ENCODE results near the gene RAB2B. TPM values are rescaled to one million over a fixed set of nuclear protein-coding genes. Genes with fewer than 3 reads are reported as not detected.

The RAB2B gene
- total RNA-seq, 3 donors from 2014 or later (not counting 1 experiment from before 2014, with no cell fraction given): 43.3 to 64.7 (median 50.9) TPM

- Mint-ChIP-seq H3K27ac (peak overlapping the region; percentile 4 to 57), H3K27me3 (ENCODE audit: low read depth in 2 of 2) (no peaks in the 10 kb centered on the region), H3K4me3 (no peak overlapping the region), H3K9me3 (no peaks in the 10 kb centered on the region), H3K4me1 (peaks cover 5 to 6% of the 10 kb centered on the region in 2 donors), H3K36me3 (peaks cover 10% of the 10 kb centered on the region)
- peak in 2 of 3 donors; percentile 63 to 75 for ATAC-seq
- H3K4me1 ChIP-seq (ENCODE audit: control insufficient read depth, insufficient read depth, low read length): no peaks in the 10 kb centered on the region
- WGBS (ENCODE audit: insufficient coverage): 83% methylated on average over 5 of the region's 5 CpGs
- H3K9me3 ChIP-seq (ENCODE audit: control insufficient read depth, insufficient read depth, low read length): no peaks in the 10 kb centered on the region
- H3K4me3 ChIP-seq (ENCODE audit: low read length): no peak overlapping the region
- TF ChIP-seq CTCF (IDR thresholded peaks at IDR 0.05): peak; percentile 61
- H3K27ac ChIP-seq (ENCODE audit: low read length): no peak overlapping the region
- intact Hi-C loops (cut with micrococcal nuclease): loop anchor here (1.0 kb wide), 1 partner anchor 58 kb away; no protein-coding TSS in a partner anchor
- H3K27me3 ChIP-seq (ENCODE audit: control insufficient read depth, insufficient read depth, low read length): no peaks in the 10 kb centered on the region
- peak in 1 of 2 donors; percentile 82 for DNase-seq
- peaks cover 84% of the 10 kb centered on the region for H3K36me3 ChIP-seq (ENCODE audit: control insufficient read depth, insufficient read depth, low read length)
Measured at GRCh38 chr14:21498540-21499526, 22.1 kb upstream of the RAB2B start.

DNA sequence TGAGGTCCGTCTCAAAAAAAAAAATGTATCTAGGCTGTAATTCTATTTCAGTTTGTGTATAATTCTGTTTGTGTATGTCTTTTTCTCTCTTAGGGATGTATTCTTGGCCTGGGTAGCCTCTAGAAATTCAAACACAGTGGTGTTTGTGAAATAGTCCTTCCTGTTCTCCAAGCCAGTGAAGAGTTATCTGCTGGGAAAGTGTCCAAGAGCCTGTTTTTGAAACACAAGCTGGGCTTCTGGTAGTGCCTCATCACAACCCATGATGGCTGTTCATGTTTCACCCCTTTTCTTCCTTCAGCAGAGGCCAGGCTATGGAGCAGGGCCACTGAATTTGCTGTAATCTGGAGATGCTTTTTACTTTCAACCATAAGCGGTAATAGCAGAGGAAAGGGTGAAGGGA, 19.7 kb upstream of the RAB2B start:
- no peaks in the 10 kb centered on the region for H3K4me1 ChIP-seq (ENCODE audit: control insufficient read depth, insufficient read depth, low read length)
- no peaks in the 10 kb centered on the region for H3K27me3 Mint-ChIP-seq (ENCODE audit: low read depth in 2 of 2)
- WGBS (ENCODE audit: insufficient coverage): 97% methylated on average over 2 of the region's 2 CpGs
- no peak overlapping the region for H3K4me3 Mint-ChIP-seq
- H3K4me1 Mint-ChIP-seq: peaks cover 5 to 11% of the 10 kb centered on the region in 2 donors
- no peak for TF ChIP-seq CTCF (IDR thresholded peaks at IDR 0.05)
- H3K9me3 ChIP-seq (ENCODE audit: control insufficient read depth, insufficient read depth, low read length): no peaks in the 10 kb centered on the region
- no peak overlapping the region for H3K27ac Mint-ChIP-seq
- H3K9me3 Mint-ChIP-seq: no peaks in the 10 kb centered on the region
- H3K4me3 ChIP-seq (ENCODE audit: low read length): no peak overlapping the region
- H3K27me3 ChIP-seq (ENCODE audit: control insufficient read depth, insufficient read depth, low read length): no peaks in the 10 kb centered on the region
- H3K36me3 ChIP-seq (ENCODE audit: control insufficient read depth, insufficient read depth, low read length): peaks cover 80% of the 10 kb centered on the region
- H3K27ac ChIP-seq (ENCODE audit: low read length): no peak overlapping the region
- H3K36me3 Mint-ChIP-seq: peaks cover 18% of the 10 kb centered on the region
- intact Hi-C loops (cut with micrococcal nuclease): no loop called here
- no peak for ATAC-seq
- no peak for DNase-seq

GRCh38 chr14:21494902-21495762, 18.4 kb upstream of the RAB2B start:
- no peak for DNase-seq
- peaks cover 0 to 5% of the 10 kb centered on the region in 2 donors for H3K4me1 Mint-ChIP-seq
- no peaks in the 10 kb centered on the region for H3K27me3 Mint-ChIP-seq (ENCODE audit: low read depth in 2 of 2)
- Histone ChIP-seq H3K36me3 (ENCODE audit: control insufficient read depth, insufficient read depth, low read length) (peaks cover 78% of the 10 kb centered on the region), H3K27ac (ENCODE audit: low read length) (no peak overlapping the region), H3K9me3 (ENCODE audit: control insufficient read depth, insufficient read depth, low read length) (no peaks in the 10 kb centered on the region), H3K27me3 (ENCODE audit: control insufficient read depth, insufficient read depth, low read length) (no peaks in the 10 kb centered on the region), H3K4me3 (ENCODE audit: low read length) (no peak overlapping the region), H3K4me1 (ENCODE audit: control insufficient read depth, insufficient read depth, low read length) (no peaks in the 10 kb centered on the region)
- intact Hi-C loops (cut with micrococcal nuclease): no loop called here
- H3K4me3 Mint-ChIP-seq: no peak overlapping the region
- peak overlapping the region in 1 of 2 donors; percentile 26 for H3K27ac Mint-ChIP-seq
- H3K9me3 Mint-ChIP-seq: no peaks in the 10 kb centered on the region
- peaks cover 18% of the 10 kb centered on the region for H3K36me3 Mint-ChIP-seq
- 100% methylated on average over 1 of the region's 2 CpGs for WGBS (ENCODE audit: insufficient coverage)
- no peak for ATAC-seq
- no peak for TF ChIP-seq CTCF (IDR thresholded peaks at IDR 0.05)
